Fibroblast of mammary gland (primary cell): ENCODE data around the gene LSS.

Experiments
- DNase-seq: peaks from one replicate; pipeline ENCODE4 v3.0.0-alpha.2; 2010; ENCODE audit warnings: low read depth
- H3K4me3 ChIP-seq: 2 replicates; pipeline ENCODE4 v1.5.1; 2011; ENCODE audit warnings: low read depth, mild to moderate bottlenecking, low read length, moderate library complexity; ENCODE audit not compliant: control insufficient read depth
- TF ChIP-seq, protein P1 (sequence below): conservative IDR thresholded peaks from 2 replicates; pipeline ENCODE4 v1.5.1; 2011; ENCODE audit warnings: low read depth, low read length, inconsistent platforms; ENCODE audit not compliant: control insufficient read depth, insufficient read depth

The LSS gene

DNA sequence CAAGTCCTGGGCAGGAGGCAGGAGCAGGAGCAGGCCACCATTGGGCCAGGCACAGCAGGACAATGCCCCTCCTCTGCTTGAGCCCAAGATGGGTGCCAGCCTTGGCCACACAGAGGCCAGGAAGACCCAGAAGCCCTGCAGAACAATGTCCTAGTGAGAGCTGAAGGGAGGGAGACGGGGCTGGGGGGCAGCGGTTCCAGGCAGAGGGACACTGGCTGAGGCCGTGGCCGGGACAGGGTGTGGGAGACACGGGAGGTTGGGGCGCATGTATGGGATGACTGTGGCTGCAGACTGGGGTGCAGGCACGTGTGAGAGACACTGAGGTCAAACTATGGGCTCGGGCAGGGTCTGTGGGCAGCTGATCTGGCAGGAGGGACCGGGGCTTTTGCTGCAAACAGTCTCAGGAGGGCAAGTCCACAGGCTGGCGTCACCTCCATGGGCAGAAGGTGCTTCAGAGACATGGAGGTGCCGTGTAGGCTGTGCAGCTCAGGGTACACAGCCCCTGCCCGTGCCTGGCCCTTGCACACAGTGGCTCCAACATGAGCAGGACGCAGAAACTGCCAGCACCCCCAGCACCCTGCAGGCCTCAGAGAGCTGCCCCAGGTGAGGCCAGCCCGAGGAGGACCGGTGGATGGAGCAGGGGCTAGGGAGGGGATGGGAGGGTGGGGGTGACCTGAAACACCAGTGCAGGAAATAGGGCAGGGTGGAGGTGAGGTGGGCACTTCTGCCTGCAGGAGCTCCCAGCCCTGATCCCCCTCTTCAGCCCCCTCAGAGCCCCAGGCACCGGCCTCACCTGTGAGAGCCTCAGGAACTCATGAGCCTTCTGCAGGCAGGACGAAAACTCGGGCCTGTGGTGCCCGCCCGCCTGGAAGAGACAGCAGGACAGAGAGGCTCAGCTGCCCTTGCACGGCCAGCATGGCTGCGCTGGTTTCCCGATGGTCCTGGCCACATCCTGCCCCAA is 19.5 kb downstream of the LSS start:
- DNase-seq: no peak
- TF ChIP-seq, protein P1, sequence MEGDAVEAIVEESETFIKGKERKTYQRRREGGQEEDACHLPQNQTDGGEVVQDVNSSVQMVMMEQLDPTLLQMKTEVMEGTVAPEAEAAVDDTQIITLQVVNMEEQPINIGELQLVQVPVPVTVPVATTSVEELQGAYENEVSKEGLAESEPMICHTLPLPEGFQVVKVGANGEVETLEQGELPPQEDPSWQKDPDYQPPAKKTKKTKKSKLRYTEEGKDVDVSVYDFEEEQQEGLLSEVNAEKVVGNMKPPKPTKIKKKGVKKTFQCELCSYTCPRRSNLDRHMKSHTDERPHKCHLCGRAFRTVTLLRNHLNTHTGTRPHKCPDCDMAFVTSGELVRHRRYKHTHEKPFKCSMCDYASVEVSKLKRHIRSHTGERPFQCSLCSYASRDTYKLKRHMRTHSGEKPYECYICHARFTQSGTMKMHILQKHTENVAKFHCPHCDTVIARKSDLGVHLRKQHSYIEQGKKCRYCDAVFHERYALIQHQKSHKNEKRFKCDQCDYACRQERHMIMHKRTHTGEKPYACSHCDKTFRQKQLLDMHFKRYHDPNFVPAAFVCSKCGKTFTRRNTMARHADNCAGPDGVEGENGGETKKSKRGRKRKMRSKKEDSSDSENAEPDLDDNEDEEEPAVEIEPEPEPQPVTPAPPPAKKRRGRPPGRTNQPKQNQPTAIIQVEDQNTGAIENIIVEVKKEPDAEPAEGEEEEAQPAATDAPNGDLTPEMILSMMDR: no peak
- no peak overlapping the region for H3K4me3 ChIP-seq

DNA sequence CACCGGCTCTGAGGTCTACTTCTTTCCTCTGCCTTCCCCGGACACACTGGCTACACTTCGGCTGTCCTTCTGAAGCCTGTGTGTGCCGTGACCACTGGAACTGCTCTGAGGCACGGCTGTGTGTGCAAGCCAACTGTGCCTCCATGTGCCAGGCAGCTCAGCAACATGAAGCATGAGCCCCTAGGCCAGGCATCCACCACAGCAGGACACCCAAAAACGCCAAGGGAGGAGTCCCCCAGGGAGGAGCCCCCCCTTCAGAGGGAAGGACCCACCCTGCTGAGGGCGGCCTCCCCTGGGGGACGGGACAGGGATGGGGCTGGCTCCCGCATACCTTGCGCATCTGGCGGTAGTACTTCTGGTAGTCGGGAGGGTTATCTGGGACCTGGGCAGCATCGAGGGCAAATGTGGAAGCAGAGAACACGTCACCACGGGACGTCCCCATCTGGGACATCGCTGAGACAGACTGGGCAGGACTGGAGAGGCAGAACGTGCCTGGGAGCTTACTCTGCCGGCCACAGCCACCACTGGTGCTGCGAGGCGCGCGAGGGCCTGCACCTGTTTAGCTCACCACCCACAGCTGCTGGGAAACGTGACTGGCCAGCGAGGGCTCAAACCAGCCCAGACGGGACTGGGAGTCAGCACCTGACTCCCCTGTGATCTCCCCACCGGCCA is 20.5 kb downstream of the LSS start:
- DNase-seq: no peak
- TF ChIP-seq, protein P1: no peak
- no peak overlapping the region for H3K4me3 ChIP-seq

DNA sequence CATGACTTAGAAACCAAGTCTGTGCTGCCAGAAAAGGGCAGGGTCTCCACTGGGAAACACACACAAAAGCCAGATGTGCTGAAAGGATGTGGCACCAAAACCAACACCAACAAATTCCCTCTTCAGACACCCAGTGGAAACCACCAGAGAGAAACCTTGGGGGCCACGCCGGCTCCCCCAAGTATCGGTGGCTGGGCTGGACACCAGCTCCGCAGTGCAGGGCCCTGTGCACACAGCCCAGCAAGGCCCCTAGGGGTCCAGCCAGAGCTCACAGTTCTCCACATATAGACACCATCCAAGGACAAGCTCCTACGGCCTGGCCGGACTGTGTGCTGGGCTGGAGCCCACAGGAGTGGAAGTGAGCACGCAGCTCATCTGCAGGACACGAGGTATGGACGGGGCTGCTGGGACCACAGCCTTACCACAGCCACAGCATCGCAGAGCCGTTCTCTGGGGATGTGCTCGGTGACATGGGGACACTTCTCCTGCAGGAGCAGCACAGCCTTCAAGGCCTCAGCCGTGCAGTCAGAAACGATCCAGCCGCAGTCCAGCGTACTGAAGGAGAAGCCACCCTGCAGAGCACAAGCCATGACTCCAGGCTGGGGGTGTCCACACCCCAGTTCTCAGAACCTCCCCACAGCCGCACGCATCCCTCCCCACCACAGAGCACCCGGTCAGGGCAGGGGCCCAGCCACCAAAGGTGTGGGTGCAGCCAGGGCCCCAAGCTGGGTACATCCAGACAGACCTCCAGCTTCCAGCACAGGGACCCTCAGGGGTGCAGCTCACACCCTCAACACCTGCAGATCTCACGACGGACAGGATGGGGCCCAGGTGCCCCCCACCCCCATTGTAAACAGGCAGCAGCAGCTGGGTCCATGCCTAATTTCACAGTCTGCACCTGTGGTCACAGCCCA is 21.3 kb downstream of the LSS start:
- DNase-seq: no peak
- TF ChIP-seq, protein P1: no peak
- no peak overlapping the region for H3K4me3 ChIP-seq

DNA sequence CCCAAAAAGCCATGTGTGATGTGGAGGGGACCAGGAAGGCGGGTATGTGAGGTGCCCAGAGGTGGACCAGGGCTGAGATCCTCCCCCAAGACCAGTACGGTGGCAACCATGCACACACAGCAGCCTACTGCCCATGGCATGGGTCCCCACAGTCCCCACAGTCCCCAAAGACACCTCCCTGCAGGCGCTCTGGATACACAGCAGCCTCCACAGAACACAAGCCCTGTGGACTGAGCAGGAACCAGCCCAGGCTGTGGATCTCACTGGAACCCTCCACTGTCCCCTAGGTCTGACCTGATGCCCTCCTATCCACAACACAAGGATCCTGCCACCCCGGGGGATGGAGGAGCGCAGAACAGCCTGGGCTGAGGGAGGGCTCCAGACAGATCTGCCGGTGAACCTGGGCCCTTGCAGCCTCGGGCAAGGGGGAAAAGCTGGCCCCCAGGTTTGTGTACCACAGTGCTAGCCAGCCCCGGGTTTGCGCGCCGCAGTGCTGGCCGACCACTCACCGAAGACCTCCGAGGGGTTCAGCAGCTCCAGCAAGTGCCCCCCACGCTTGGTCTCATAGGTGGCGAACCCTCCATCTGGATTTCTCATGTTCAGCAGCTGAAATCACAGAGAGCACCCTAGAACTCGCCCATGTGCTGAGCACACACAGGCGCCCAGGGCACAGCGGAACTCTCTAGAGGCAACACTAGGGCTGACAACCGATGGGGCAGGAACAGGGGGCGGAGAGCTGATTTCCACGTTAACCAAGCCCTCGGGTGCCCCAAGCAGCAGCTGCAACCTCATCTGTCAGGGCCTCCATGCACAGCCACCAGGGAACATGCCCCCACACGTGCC is 22.2 kb downstream of the LSS start:
- no peak for DNase-seq
- H3K4me3 ChIP-seq: no peak overlapping the region
- TF ChIP-seq, protein P1: no peak

DNA sequence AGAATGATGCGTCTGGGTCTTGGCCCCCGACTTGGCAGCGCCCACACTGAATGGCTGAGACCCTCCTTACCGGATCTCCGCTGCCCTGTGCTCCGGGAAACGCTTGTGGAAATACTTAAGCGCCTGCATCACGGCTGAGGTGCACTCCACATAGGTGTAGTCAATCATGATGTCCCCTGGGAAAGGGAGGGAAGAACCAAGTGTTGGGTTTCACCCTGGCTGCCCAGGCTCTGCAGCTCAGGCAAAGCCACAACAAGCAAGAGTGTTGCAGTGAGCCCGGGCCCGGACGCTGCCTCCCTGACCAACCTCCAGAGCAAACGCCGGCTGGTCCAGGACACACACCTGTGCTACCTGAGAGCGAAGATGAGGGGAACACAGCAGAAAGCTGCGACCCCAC is 22.8 kb downstream of the LSS start:
- DNase-seq: no peak
- TF ChIP-seq, protein P1: no peak
- H3K4me3 ChIP-seq: no peak overlapping the region
